H1 (cell line): ENCODE data around the gene ANKS1B. TPM values are rescaled to one million over a fixed set of nuclear protein-coding genes. Genes with fewer than 3 reads are reported as not detected.

Experiments used
- RAD21 ChIP-seq, 2 experiments: IDR thresholded peaks in 1 of 2; conservative IDR thresholded peaks in 1 of 2; 2 replicates each; pipeline ENCODE4 v1.6.1; 2011; ENCODE audit warnings: low read depth in 2 of 2, low read length in 2 of 2, improper control_type of control experiment in 1 of 2, inconsistent platforms in 1 of 2, mild to moderate bottlenecking in 1 of 2, moderate library complexity in 1 of 2
- polyA plus RNA-seq, 7 experiments: library from polyadenylated mRNA; depleted of rRNA in 3 of 7; stranded (reverse) in 5 of 7; unstranded in 2 of 7; fragments of >200 nt in 5 of 7; fragments of 200-250 nt in 2 of 7; gene quantifications; 1 replicate in 5 of 7; 2 replicates in 1 of 7; 4 replicates in 1 of 7; pipeline versions ENCODE4 v1.2.1 to v1.2.3, GENCODE V29; 2011 to 2013; ENCODE audit warnings: missing spikeins in 2 of 7, mixed read lengths in 2 of 7
- total RNA-seq: library from RNA; stranded (reverse); fragmentation: NEBNext Ultra II Directional; extraction: Animal tissue kit (Norgen Biotek cat#: 25700); gene quantifications from 2 replicates; pipeline ENCODE4 v1.2.1, GENCODE V29; 2021
- TF ChIP-seq, protein P1 (sequence below): fragments of 300-600 bp; sonication (generic); IDR thresholded peaks from 2 replicates; pipeline ENCODE4 v1.7.1; 2012; ENCODE audit warnings: low read length, moderate library complexity, mild to moderate bottlenecking, inconsistent platforms; ENCODE audit not compliant: insufficient replicate concordance
- TF ChIP-seq, protein P2 (sequence below), 3 experiments: IDR thresholded peaks; 1 replicate in 2 of 3; 2 replicates in 1 of 3; pipeline versions ENCODE4 v1.5.1 to v1.6.1; 2011; ENCODE audit warnings: low read length in 3 of 3, mild to moderate bottlenecking in 3 of 3, inconsistent platforms in 2 of 3, low read depth in 1 of 3, moderate library complexity in 1 of 3; ENCODE audit not compliant: insufficient read depth in 1 of 3; ENCODE audit errors: control extremely low read depth in 1 of 3

The ANKS1B gene
- total and polyA plus RNA-seq, 2 of the 8 experiments (the other 6 are each of a cell fraction or from before 2014, with no cell fraction given) = 2.7 to 6.1 TPM

DNA sequence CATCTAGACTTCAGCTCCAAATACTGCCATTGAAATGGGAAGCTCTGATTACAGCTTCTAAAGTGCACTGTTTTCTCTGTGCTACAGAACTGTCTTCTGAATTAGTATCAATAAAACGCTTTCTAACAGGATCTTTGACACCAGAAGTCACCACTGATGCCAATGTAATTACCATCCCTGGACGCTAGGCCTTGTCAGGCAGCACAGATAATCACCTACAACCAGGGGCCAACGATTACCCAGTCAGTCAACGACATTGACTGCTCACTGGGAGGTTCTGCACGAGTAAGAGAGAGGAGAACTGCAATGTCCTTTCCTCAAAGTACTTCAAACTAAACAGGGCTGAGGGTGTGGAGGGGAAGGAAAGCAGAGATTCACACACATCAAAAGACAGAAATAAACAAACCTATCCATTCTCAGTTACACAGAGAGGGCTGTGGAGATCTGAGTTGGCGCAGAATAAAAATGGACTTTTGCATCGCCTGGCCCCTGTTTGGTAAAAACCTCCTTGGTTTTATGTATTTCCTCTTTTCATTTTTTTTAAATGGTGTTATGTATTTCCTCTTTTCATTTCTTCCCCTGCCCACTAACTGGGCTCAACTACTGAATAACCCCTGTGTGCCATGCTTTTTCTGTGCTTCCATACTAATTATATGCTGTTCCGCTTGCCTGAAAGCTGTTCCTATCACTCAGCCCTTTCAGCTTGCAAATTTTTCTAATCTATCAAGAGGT lies 847.4 kb downstream of the ANKS1B start (continued):
- TF ChIP-seq, protein P1, sequence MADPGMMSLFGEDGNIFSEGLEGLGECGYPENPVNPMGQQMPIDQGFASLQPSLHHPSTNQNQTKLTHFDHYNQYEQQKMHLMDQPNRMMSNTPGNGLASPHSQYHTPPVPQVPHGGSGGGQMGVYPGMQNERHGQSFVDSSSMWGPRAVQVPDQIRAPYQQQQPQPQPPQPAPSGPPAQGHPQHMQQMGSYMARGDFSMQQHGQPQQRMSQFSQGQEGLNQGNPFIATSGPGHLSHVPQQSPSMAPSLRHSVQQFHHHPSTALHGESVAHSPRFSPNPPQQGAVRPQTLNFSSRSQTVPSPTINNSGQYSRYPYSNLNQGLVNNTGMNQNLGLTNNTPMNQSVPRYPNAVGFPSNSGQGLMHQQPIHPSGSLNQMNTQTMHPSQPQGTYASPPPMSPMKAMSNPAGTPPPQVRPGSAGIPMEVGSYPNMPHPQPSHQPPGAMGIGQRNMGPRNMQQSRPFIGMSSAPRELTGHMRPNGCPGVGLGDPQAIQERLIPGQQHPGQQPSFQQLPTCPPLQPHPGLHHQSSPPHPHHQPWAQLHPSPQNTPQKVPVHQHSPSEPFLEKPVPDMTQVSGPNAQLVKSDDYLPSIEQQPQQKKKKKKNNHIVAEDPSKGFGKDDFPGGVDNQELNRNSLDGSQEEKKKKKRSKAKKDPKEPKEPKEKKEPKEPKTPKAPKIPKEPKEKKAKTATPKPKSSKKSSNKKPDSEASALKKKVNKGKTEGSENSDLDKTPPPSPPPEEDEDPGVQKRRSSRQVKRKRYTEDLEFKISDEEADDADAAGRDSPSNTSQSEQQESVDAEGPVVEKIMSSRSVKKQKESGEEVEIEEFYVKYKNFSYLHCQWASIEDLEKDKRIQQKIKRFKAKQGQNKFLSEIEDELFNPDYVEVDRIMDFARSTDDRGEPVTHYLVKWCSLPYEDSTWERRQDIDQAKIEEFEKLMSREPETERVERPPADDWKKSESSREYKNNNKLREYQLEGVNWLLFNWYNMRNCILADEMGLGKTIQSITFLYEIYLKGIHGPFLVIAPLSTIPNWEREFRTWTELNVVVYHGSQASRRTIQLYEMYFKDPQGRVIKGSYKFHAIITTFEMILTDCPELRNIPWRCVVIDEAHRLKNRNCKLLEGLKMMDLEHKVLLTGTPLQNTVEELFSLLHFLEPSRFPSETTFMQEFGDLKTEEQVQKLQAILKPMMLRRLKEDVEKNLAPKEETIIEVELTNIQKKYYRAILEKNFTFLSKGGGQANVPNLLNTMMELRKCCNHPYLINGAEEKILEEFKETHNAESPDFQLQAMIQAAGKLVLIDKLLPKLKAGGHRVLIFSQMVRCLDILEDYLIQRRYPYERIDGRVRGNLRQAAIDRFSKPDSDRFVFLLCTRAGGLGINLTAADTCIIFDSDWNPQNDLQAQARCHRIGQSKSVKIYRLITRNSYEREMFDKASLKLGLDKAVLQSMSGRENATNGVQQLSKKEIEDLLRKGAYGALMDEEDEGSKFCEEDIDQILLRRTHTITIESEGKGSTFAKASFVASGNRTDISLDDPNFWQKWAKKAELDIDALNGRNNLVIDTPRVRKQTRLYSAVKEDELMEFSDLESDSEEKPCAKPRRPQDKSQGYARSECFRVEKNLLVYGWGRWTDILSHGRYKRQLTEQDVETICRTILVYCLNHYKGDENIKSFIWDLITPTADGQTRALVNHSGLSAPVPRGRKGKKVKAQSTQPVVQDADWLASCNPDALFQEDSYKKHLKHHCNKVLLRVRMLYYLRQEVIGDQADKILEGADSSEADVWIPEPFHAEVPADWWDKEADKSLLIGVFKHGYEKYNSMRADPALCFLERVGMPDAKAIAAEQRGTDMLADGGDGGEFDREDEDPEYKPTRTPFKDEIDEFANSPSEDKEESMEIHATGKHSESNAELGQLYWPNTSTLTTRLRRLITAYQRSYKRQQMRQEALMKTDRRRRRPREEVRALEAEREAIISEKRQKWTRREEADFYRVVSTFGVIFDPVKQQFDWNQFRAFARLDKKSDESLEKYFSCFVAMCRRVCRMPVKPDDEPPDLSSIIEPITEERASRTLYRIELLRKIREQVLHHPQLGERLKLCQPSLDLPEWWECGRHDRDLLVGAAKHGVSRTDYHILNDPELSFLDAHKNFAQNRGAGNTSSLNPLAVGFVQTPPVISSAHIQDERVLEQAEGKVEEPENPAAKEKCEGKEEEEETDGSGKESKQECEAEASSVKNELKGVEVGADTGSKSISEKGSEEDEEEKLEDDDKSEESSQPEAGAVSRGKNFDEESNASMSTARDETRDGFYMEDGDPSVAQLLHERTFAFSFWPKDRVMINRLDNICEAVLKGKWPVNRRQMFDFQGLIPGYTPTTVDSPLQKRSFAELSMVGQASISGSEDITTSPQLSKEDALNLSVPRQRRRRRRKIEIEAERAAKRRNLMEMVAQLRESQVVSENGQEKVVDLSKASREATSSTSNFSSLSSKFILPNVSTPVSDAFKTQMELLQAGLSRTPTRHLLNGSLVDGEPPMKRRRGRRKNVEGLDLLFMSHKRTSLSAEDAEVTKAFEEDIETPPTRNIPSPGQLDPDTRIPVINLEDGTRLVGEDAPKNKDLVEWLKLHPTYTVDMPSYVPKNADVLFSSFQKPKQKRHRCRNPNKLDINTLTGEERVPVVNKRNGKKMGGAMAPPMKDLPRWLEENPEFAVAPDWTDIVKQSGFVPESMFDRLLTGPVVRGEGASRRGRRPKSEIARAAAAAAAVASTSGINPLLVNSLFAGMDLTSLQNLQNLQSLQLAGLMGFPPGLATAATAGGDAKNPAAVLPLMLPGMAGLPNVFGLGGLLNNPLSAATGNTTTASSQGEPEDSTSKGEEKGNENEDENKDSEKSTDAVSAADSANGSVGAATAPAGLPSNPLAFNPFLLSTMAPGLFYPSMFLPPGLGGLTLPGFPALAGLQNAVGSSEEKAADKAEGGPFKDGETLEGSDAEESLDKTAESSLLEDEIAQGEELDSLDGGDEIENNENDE = no peak
- TF ChIP-seq, protein P2, sequence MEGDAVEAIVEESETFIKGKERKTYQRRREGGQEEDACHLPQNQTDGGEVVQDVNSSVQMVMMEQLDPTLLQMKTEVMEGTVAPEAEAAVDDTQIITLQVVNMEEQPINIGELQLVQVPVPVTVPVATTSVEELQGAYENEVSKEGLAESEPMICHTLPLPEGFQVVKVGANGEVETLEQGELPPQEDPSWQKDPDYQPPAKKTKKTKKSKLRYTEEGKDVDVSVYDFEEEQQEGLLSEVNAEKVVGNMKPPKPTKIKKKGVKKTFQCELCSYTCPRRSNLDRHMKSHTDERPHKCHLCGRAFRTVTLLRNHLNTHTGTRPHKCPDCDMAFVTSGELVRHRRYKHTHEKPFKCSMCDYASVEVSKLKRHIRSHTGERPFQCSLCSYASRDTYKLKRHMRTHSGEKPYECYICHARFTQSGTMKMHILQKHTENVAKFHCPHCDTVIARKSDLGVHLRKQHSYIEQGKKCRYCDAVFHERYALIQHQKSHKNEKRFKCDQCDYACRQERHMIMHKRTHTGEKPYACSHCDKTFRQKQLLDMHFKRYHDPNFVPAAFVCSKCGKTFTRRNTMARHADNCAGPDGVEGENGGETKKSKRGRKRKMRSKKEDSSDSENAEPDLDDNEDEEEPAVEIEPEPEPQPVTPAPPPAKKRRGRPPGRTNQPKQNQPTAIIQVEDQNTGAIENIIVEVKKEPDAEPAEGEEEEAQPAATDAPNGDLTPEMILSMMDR (IDR thresholded peaks at IDR 0.05; ENCODE audit: control extremely low read depth in 1 of 3, insufficient read depth in 1 of 3, low read depth in 1 of 3, low read length in 3 of 3) = peak; percentile 6 to 54 (median 26); a peak in 2 of 4 replicates
- peak in 1 of 2 experiments; percentile 37; a peak in 3 of 4 replicates for TF ChIP-seq RAD21 (IDR thresholded peaks at IDR 0.05 in 1 of 2, conservative IDR thresholded peaks at IDR 0.05 in 1 of 2; ENCODE audit: low read depth in 2 of 2, low read length in 2 of 2)
